HepG2 (cell line): ENCODE measurements around the gene PSPH. TPM values are rescaled to one million over a fixed set of nuclear protein-coding genes. Genes with fewer than 3 reads are reported as not detected.
"Not testable (repeated sequence)": the region's sequence is repeated elsewhere in the genome, so short reads cannot be mapped to it uniquely, and the experiment has no call there.

Source experiments
- ATAC-seq: fragments of 200-7000 bp; cut with Tn5 transposase; 3 replicates; pipeline ENCODE4 v1.9.1; 2020; ENCODE audit warnings: mild to moderate bottlenecking, moderate library complexity
- BruUV-seq: library from RNA; stranded (reverse); fragments of 400-500 nt; replicated peaks from 2 replicates; lab custom pipeline; 2021; lab: Mats Ljungman, UMichigan
- CTCF ChIA-PET: fragments of 300-600 bp; formaldehyde crosslinking; extraction: SDS; loops from one replicate; lab custom pipeline; 2021; ENCODE audit warnings: low total read pairs, inconsistent platforms, low intra/inter-chr PET ratio; lab: Yijun Ruan, JAX
- POLR2A ChIA-PET: fragments of 350-600 bp; sonication (Branson Sonifier 250); formaldehyde crosslinking; loops from one replicate; lab custom pipeline; 2020; ENCODE audit warnings: antibody characterized with exemption, inconsistent platforms; lab: Yijun Ruan, JAX
- DNase-seq: peaks from one replicate; pipeline ENCODE4 v3.0.0-alpha.2; 2015; ENCODE audit warnings: low spot score
- FAIRE-seq: peaks from 3 replicates; lab custom pipeline; 2011; peaks lifted over from hg19 to GRCh38; lab: Jason Lieb, UNC
- H2AFZ ChIP-seq: one replicate; pipeline ENCODE4 v1.6.1; 2011; ENCODE audit warnings: low read length, inconsistent platforms
- H3K27ac ChIP-seq: fragments of 300-600 bp; 3 replicates; pipeline ENCODE4 v1.8.0; 2011; ENCODE audit warnings: mixed run types, mild to moderate bottlenecking, mixed read lengths, low read length, inconsistent platforms; ENCODE audit not compliant: insufficient read depth; ENCODE audit errors: extremely low read length
- H3K27me3 ChIP-seq, 2 experiments: fragments of 200-600 bp in 1 of 2; 2 replicates in 1 of 2; 3 replicates in 1 of 2; pipeline versions ENCODE4 v1.6.0 to v1.8.0; 2011; ENCODE audit warnings: low read length in 2 of 2, mild to moderate bottlenecking in 2 of 2, moderate library complexity in 2 of 2, inconsistent platforms in 1 of 2; ENCODE audit not compliant: insufficient read depth in 2 of 2, control insufficient read depth in 1 of 2
- H3K36me3 ChIP-seq, 2 experiments: fragments of 200-600 bp in 1 of 2; replicated peaks in 1 of 2; 2 replicates in 1 of 2; 3 replicates in 1 of 2; pipeline versions ENCODE4 v1.5.1 to v1.8.0; 2011; ENCODE audit warnings: low read length in 2 of 2, inconsistent platforms in 1 of 2; ENCODE audit not compliant: insufficient read depth in 2 of 2, control insufficient read depth in 1 of 2
- H3K4me1 ChIP-seq: 2 replicates; pipeline ENCODE4 v1.5.1; 2012; ENCODE audit warnings: low read length, inconsistent platforms; ENCODE audit not compliant: insufficient read depth
- H3K4me2 ChIP-seq: 2 replicates; pipeline ENCODE4 v1.6.0; 2011; ENCODE audit warnings: low read depth, low read length, inconsistent platforms
- H3K4me3 ChIP-seq, 3 experiments: fragments of 200-600 bp in 1 of 3; sonication (generic), shearing (Covaris generic) in 1 of 3; replicated peaks in 1 of 3; 2 replicates each; pipeline ENCODE4 v1.5.1; 2011 to 2016; ENCODE audit warnings: low read length in 3 of 3, inconsistent platforms in 2 of 3, low read depth in 2 of 3, mild to moderate bottlenecking in 2 of 3, control low read depth in 1 of 3, mixed read lengths in 1 of 3; ENCODE audit not compliant: insufficient read depth in 1 of 3
- H3K79me2 ChIP-seq: one replicate; pipeline ENCODE4 v1.6.1; 2011; ENCODE audit warnings: low read length, inconsistent platforms; ENCODE audit not compliant: insufficient read depth
- H3K9ac ChIP-seq: 2 replicates; pipeline ENCODE4 v1.6.0; 2011; ENCODE audit warnings: mild to moderate bottlenecking, low read depth, low read length, inconsistent platforms; ENCODE audit not compliant: insufficient read depth
- H3K9me3 ChIP-seq: 2 replicates; pipeline ENCODE4 v1.5.1; 2012; ENCODE audit warnings: mild to moderate bottlenecking, low read length
- H4K20me1 ChIP-seq: 2 replicates; pipeline ENCODE4 v1.6.0; 2011; ENCODE audit warnings: inconsistent platforms, mild to moderate bottlenecking, low read length, moderate library complexity; ENCODE audit not compliant: insufficient read depth
- DMAP1 ChIP-seq: IDR thresholded peaks from 2 replicates; pipeline ENCODE4 v1.6.1; 2016
- IKZF5 ChIP-seq: IDR thresholded peaks from 2 replicates; pipeline ENCODE4 v1.6.1; 2018; ENCODE audit warnings: missing genetic modification reagents, mild to moderate bottlenecking, missing compliant biosample characterization
- NR2F6 ChIP-seq, 2 experiments: IDR thresholded peaks; 2 replicates each; pipeline ENCODE4 v1.6.1; 2016; ENCODE audit warnings: antibody characterized with exemption in 1 of 2, mild to moderate bottlenecking in 1 of 2
- PAXIP1 ChIP-seq: sonication (generic); formaldehyde crosslinking; conservative IDR thresholded peaks from 2 replicates; pipeline ENCODE4 v1.4.0; 2020; ENCODE audit warnings: mild to moderate bottlenecking, missing genetic modification reagents, moderate library complexity
- POLR2AphosphoS5 ChIP-seq: IDR thresholded peaks from 2 replicates; pipeline ENCODE4 v1.6.1; 2012; ENCODE audit warnings: low read depth, low read length
- SALL1 ChIP-seq: sonication (generic); formaldehyde crosslinking; IDR thresholded peaks from 2 replicates; pipeline ENCODE4 v1.8.0; 2022; ENCODE audit warnings: mild to moderate bottlenecking, missing genetic modification reagents
- SAP130 ChIP-seq: IDR thresholded peaks from 2 replicates; pipeline ENCODE4 v1.6.1; 2016; ENCODE audit warnings: low read depth
- TBX2 ChIP-seq: sonication (generic); formaldehyde crosslinking; IDR thresholded peaks from 2 replicates; pipeline ENCODE4 v1.5.0; 2020; ENCODE audit warnings: missing genetic modification reagents, mild to moderate bottlenecking, borderline replicate concordance
- ZBTB3 ChIP-seq: sonication (generic); formaldehyde crosslinking; IDR thresholded peaks from 2 replicates; pipeline ENCODE4 v1.4.0; 2020; ENCODE audit warnings: low read depth, mild to moderate bottlenecking, moderate library complexity, missing genetic modification reagents, borderline replicate concordance
- ZNF362 ChIP-seq: sonication (generic); formaldehyde crosslinking; IDR thresholded peaks from 2 replicates; pipeline ENCODE4 v1.4.0; 2020; ENCODE audit warnings: missing genetic modification reagents, mild to moderate bottlenecking, borderline replicate concordance
- ZNF431 ChIP-seq: sonication (generic); formaldehyde crosslinking; IDR thresholded peaks from 2 replicates; pipeline ENCODE4 v1.9.0; 2022; ENCODE audit warnings: missing genetic modification reagents, low read depth, mild to moderate bottlenecking, borderline replicate concordance
- ZNF687 ChIP-seq: sonication (generic); formaldehyde crosslinking; IDR thresholded peaks from 2 replicates; pipeline ENCODE4 v1.5.1; 2020; ENCODE audit warnings: mild to moderate bottlenecking, missing genetic modification reagents, moderate library complexity
- WGBS: methylation state at CpG from one replicate; pipeline ENCODE4 v1.1.6; 2017; ENCODE audit warnings: low lambda C conversion rate; 5-methylcytosine and 5-hydroxymethylcytosine counted together
- in situ Hi-C: cut with HindIII; loops from 2 replicates; pipeline ENCODE4 v1.10.0; 2017; ENCODE audit warnings: low pct_unique_long_range_greater_than_20kb; ENCODE audit not compliant: extremely low pct_ligation_motif_present
- intact Hi-C: fragments of 100-400 bp; cut with micrococcal nuclease; formaldehyde crosslinking; loops from one replicate; pipeline ENCODE4 v1.10.0; 2022; ENCODE audit not compliant: unreplicated experiment
- polyA plus RNA-seq, 8 experiments: library from polyadenylated mRNA; depleted of rRNA in 3 of 8; stranded (reverse) in 7 of 8; unstranded in 1 of 8; fragments of >200 nt; fragmentation: Illumina TruSeq in 4 of 8; extraction: Trizol in 4 of 8; gene quantifications; 2 replicates each; pipeline versions ENCODE4 v1.2.1 to v1.2.3, GENCODE V29; 2011 to 2016; ENCODE audit warnings: low read depth in 4 of 8, missing spikeins in 1 of 8, mixed read lengths in 1 of 8; ENCODE audit not compliant: insufficient read depth in 1 of 8
- total RNA-seq, 5 experiments: library from RNA; depleted of rRNA; stranded (reverse); fragments of >200 nt; fragmentation: Illumina TruSeq; extraction: Trizol; gene quantifications; 2 replicates each; pipeline ENCODE4 v1.2.3, GENCODE V29; 2016; ENCODE audit warnings: low read depth in 1 of 5

The PSPH gene
- total and polyA plus RNA-seq, 2 of the 13 experiments (the other 11 are each of a cell fraction or from before 2014, with no cell fraction given): 85.5 to 124 TPM

GRCh38 chr7:56048763-56049162 is 2.5 kb downstream of the PSPH start:
- H3K4me1 ChIP-seq: peaks cover 67% of the 10 kb centered on the region
- in situ Hi-C loops; H3K9ac ChIP-seq; TF ChIP-seq NR2F6 (IDR thresholded peaks at IDR 0.05): not testable (repeated sequence)
- TF ChIP-seq ZNF362 (CRISPR knock-in tag) (peak; percentile 84), TBX2 (peak; percentile 18; the same call in 1 of the 2 replicates), POLR2AphosphoS5 (0 out of 2 replicates have a peak, but pooled peaks have one; percentile 8), DMAP1 (peak; percentile 38; the same call in 1 of the 2 replicates), ZNF687 (CRISPR knock-in tag) (peak; percentile 12; the same call in 1 of the 2 replicates), NR2F6 (CRISPR knock-in tag; IDR thresholded peaks at IDR 0.05) (0 out of 2 replicates have a peak, but pooled peaks have one; percentile 8), IKZF5 (CRISPR knock-in tag) (0 out of 2 replicates have a peak, but pooled peaks have one; percentile 33), ZBTB3 (CRISPR knock-in tag) (peak; percentile 71; the same call in 1 of the 2 replicates), ZNF431 (peak; percentile 95; the same call in 1 of the 2 replicates), SAP130 (CRISPR knock-in tag) (0 out of 2 replicates have a peak, but pooled peaks have one; percentile 17), SALL1 (CRISPR knock-in tag) (0 out of 2 replicates have a peak, but pooled peaks have one; percentile 23), PAXIP1 (CRISPR knock-in tag) (0 out of 2 replicates have a peak, but pooled peaks have one; percentile 29)
- TF ChIP-seq, all 625 proteins: peak for 12; not testable (repeated sequence) for 613
- H4K20me1 ChIP-seq, H3K36me3 ChIP-seq, H3K4me3 ChIP-seq, H3K27me3 ChIP-seq, CTCF ChIA-PET, FAIRE-seq, H3K9me3 ChIP-seq, H2AFZ ChIP-seq, BruUV-seq, intact Hi-C loops: not testable (repeated sequence)
- WGBS: 17% methylated on average over 8 of the region's 8 CpGs
- POLR2A ChIA-PET: interaction anchor here (0.7 to 4.1 kb wide), 5 partner anchors 14 to 42 kb away, joined by 3 to 144 read pairs (median 82); partner anchors contain the start of gene SUMF2
- DNase-seq (peak; percentile 73), ATAC-seq (peak; percentile 4; the same call in 2 of the 3 replicates)
- Histone ChIP-seq H3K27ac (peak overlapping the region; percentile 71), H3K4me2 (peak overlapping the region; percentile 50; the same call in 1 of the 2 replicates), H3K79me2 (peaks cover 37% of the 10 kb centered on the region)
